Measurements from ENCODE around the gene ASIC4.

DNA sequence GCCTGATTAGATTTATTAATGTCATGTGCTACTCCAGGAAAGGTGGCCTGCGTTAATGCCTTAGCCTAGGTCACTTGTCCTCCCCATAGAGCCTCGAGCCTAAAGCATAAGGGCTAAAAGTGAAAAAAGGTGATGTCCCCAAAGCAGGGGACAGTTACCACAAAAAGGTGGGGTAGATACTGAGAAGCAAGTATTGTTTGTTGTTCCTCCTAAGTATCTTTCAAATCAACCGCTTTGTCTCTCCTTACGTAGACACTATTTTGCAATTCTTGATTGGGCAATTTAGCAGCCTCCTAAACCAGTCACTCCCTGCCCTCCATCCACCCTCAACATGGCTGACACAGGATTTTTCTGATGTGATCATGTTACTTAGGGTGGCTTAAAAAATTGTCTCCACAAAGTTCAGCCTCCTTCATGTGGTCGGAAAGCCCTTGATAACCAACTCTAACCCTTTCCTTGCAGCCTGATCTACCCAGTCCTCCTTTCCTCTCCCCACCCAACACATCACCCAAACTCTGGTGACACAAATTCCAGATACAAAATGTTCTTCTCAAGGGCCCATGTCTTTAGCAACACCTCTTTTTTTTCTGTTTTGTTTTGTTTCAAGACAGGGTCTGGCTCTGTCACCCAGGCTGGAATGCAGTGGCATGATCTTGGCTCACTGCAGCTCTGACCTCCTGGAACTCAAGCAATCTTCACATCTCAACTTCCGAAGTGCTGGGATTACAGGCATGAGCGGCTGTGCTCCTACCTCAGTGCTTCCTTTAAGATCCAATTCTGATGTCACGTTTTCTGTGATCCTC, 64.7 kb downstream of the ASIC4 start:
- TF ChIP-seq, protein P1, sequence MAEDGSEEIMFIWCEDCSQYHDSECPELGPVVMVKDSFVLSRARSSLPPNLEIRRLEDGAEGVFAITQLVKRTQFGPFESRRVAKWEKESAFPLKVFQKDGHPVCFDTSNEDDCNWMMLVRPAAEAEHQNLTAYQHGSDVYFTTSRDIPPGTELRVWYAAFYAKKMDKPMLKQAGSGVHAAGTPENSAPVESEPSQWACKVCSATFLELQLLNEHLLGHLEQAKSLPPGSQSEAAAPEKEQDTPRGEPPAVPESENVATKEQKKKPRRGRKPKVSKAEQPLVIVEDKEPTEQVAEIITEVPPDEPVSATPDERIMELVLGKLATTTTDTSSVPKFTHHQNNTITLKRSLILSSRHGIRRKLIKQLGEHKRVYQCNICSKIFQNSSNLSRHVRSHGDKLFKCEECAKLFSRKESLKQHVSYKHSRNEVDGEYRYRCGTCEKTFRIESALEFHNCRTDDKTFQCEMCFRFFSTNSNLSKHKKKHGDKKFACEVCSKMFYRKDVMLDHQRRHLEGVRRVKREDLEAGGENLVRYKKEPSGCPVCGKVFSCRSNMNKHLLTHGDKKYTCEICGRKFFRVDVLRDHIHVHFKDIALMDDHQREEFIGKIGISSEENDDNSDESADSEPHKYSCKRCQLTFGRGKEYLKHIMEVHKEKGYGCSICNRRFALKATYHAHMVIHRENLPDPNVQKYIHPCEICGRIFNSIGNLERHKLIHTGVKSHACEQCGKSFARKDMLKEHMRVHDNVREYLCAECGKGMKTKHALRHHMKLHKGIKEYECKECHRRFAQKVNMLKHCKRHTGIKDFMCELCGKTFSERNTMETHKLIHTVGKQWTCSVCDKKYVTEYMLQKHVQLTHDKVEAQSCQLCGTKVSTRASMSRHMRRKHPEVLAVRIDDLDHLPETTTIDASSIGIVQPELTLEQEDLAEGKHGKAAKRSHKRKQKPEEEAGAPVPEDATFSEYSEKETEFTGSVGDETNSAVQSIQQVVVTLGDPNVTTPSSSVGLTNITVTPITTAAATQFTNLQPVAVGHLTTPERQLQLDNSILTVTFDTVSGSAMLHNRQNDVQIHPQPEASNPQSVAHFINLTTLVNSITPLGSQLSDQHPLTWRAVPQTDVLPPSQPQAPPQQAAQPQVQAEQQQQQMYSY (CRISPR knock-in tag; IDR thresholded peaks at IDR 0.05) = no peak
- TF ChIP-seq CBFB (CRISPR knock-in tag; IDR thresholded peaks at IDR 0.05; ENCODE audit: low read depth) (no peak), ELF4 (CRISPR knock-in tag; IDR thresholded peaks at IDR 0.05; ENCODE audit: low read depth) (no peak), NR1H2 (CRISPR knock-in tag; IDR thresholded peaks at IDR 0.05) (no peak), EMX1 (CRISPR knock-in tag; IDR thresholded peaks at IDR 0.05) (no peak)
- TF ChIP-seq, protein P2, sequence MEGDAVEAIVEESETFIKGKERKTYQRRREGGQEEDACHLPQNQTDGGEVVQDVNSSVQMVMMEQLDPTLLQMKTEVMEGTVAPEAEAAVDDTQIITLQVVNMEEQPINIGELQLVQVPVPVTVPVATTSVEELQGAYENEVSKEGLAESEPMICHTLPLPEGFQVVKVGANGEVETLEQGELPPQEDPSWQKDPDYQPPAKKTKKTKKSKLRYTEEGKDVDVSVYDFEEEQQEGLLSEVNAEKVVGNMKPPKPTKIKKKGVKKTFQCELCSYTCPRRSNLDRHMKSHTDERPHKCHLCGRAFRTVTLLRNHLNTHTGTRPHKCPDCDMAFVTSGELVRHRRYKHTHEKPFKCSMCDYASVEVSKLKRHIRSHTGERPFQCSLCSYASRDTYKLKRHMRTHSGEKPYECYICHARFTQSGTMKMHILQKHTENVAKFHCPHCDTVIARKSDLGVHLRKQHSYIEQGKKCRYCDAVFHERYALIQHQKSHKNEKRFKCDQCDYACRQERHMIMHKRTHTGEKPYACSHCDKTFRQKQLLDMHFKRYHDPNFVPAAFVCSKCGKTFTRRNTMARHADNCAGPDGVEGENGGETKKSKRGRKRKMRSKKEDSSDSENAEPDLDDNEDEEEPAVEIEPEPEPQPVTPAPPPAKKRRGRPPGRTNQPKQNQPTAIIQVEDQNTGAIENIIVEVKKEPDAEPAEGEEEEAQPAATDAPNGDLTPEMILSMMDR (IDR thresholded peaks at IDR 0.05) = no peak
- TF ChIP-seq, protein P3, sequence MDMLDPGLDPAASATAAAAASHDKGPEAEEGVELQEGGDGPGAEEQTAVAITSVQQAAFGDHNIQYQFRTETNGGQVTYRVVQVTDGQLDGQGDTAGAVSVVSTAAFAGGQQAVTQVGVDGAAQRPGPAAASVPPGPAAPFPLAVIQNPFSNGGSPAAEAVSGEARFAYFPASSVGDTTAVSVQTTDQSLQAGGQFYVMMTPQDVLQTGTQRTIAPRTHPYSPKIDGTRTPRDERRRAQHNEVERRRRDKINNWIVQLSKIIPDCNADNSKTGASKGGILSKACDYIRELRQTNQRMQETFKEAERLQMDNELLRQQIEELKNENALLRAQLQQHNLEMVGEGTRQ (CRISPR knock-in tag; IDR thresholded peaks at IDR 0.05) = no peak
- TF ChIP-seq, protein P4, sequence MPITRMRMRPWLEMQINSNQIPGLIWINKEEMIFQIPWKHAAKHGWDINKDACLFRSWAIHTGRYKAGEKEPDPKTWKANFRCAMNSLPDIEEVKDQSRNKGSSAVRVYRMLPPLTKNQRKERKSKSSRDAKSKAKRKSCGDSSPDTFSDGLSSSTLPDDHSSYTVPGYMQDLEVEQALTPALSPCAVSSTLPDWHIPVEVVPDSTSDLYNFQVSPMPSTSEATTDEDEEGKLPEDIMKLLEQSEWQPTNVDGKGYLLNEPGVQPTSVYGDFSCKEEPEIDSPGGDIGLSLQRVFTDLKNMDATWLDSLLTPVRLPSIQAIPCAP (CRISPR knock-in tag; IDR thresholded peaks at IDR 0.05) = no peak
- TF ChIP-seq, protein P5, sequence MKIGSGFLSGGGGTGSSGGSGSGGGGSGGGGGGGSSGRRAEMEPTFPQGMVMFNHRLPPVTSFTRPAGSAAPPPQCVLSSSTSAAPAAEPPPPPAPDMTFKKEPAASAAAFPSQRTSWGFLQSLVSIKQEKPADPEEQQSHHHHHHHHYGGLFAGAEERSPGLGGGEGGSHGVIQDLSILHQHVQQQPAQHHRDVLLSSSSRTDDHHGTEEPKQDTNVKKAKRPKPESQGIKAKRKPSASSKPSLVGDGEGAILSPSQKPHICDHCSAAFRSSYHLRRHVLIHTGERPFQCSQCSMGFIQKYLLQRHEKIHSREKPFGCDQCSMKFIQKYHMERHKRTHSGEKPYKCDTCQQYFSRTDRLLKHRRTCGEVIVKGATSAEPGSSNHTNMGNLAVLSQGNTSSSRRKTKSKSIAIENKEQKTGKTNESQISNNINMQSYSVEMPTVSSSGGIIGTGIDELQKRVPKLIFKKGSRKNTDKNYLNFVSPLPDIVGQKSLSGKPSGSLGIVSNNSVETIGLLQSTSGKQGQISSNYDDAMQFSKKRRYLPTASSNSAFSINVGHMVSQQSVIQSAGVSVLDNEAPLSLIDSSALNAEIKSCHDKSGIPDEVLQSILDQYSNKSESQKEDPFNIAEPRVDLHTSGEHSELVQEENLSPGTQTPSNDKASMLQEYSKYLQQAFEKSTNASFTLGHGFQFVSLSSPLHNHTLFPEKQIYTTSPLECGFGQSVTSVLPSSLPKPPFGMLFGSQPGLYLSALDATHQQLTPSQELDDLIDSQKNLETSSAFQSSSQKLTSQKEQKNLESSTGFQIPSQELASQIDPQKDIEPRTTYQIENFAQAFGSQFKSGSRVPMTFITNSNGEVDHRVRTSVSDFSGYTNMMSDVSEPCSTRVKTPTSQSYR (CRISPR knock-in tag; IDR thresholded peaks at IDR 0.05) = no peak
- TF ChIP-seq, protein P6, sequence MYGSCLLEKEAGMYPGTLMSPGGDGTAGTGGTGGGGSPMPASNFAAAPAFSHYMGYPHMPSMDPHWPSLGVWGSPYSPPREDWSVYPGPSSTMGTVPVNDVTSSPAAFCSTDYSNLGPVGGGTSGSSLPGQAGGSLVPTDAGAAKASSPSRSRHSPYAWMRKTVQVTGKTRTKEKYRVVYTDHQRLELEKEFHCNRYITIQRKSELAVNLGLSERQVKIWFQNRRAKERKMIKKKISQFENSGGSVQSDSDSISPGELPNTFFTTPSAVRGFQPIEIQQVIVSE (CRISPR knock-in tag; IDR thresholded peaks at IDR 0.05; ENCODE audit: borderline replicate concordance) = no peak
- TF ChIP-seq, protein P7, sequence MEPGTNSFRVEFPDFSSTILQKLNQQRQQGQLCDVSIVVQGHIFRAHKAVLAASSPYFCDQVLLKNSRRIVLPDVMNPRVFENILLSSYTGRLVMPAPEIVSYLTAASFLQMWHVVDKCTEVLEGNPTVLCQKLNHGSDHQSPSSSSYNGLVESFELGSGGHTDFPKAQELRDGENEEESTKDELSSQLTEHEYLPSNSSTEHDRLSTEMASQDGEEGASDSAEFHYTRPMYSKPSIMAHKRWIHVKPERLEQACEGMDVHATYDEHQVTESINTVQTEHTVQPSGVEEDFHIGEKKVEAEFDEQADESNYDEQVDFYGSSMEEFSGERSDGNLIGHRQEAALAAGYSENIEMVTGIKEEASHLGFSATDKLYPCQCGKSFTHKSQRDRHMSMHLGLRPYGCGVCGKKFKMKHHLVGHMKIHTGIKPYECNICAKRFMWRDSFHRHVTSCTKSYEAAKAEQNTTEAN (CRISPR knock-in tag; IDR thresholded peaks at IDR 0.05) = no peak
- TF ChIP-seq, protein P8, sequence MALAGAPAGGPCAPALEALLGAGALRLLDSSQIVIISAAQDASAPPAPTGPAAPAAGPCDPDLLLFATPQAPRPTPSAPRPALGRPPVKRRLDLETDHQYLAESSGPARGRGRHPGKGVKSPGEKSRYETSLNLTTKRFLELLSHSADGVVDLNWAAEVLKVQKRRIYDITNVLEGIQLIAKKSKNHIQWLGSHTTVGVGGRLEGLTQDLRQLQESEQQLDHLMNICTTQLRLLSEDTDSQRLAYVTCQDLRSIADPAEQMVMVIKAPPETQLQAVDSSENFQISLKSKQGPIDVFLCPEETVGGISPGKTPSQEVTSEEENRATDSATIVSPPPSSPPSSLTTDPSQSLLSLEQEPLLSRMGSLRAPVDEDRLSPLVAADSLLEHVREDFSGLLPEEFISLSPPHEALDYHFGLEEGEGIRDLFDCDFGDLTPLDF (CRISPR knock-in tag; IDR thresholded peaks at IDR 0.05) = no peak

Data from WTC11 (cell line).